Stomach (tissue), 4 donors: ENCODE measurements around the gene ZNF609.

Experiments used
- CTCF ChIP-seq, 7 experiments: fragments of 450-650 bp in 4 of 7; fragments of 200-600 bp in 3 of 7; sonication (generic) in 3 of 7; IDR thresholded peaks; one replicate each; pipeline ENCODE4 v1.5.1; 2016 to 2019; ENCODE audit warnings: antibody characterized with exemption in 7 of 7, control low read depth in 2 of 7, mild to moderate bottlenecking in 1 of 7
- EP300 ChIP-seq: sonication (generic); formaldehyde crosslinking; IDR thresholded peaks from one replicate; pipeline ENCODE4 v1.6.1; 2017; ENCODE audit warnings: antibody characterized with exemption
- POLR2A ChIP-seq, 4 donors: fragments of 450-650 bp; IDR thresholded peaks; one replicate each; pipeline ENCODE4 v1.6.1; 2016; ENCODE audit warnings: antibody characterized with exemption in 4 of 4, control low read depth in 2 of 4, mild to moderate bottlenecking in 1 of 4, moderate library complexity in 1 of 4
- POLR2AphosphoS5 ChIP-seq, 3 donors: sonication (generic); formaldehyde crosslinking; IDR thresholded peaks; one replicate each; pipeline ENCODE4 v1.6.1; 2016; ENCODE audit warnings: antibody characterized with exemption in 3 of 3

- TF ChIP-seq CTCF (IDR thresholded peaks at IDR 0.05) (no peak), POLR2AphosphoS5 (IDR thresholded peaks at IDR 0.05) (no peak), EP300 (no peak), POLR2A (IDR thresholded peaks at IDR 0.05) (no peak)
Observed at GRCh38 chr15:64542091-64542490, 81.7 kb downstream of the ZNF609 start.
